ENCODE measurements around the gene MTA1. TPM values are rescaled to one million over a fixed set of nuclear protein-coding genes. Genes with fewer than 3 reads are reported as not detected.

MTA1 gene
- total RNA-seq, 1 donor from 2014 or later: 172 TPM

GRCh38 chr14:105478398-105479251, 59.0 kb downstream of the MTA1 start:
- no peak for DNase-seq (ENCODE audit: low spot score)
- H3K27me3 Mint-ChIP-seq (ENCODE audit: low read depth): peaks cover 34% of the 10 kb centered on the region
- intact Hi-C loops (cut with micrococcal nuclease): no loop called here
- peaks cover 5% of the 10 kb centered on the region for H3K36me3 Mint-ChIP-seq (ENCODE audit: low read depth)
- no peak overlapping the region for H3K4me3 Mint-ChIP-seq (ENCODE audit: low read depth)
- H3K4me1 Mint-ChIP-seq (ENCODE audit: low read depth): peaks cover 21% of the 10 kb centered on the region
- H3K9me3 Mint-ChIP-seq: no peaks in the 10 kb centered on the region
- H3K27ac Mint-ChIP-seq: no peak overlapping the region

- Mint-ChIP-seq H3K27ac (no peak overlapping the region), H3K4me1 (ENCODE audit: low read depth) (peaks cover 26% of the 10 kb centered on the region), H3K9me3 (no peaks in the 10 kb centered on the region), H3K4me3 (ENCODE audit: low read depth) (no peak overlapping the region), H3K36me3 (ENCODE audit: low read depth) (peaks cover 5% of the 10 kb centered on the region), H3K27me3 (ENCODE audit: low read depth) (peaks cover 34% of the 10 kb centered on the region)
- no peak for DNase-seq (ENCODE audit: low spot score)
- intact Hi-C loops (cut with micrococcal nuclease): loop anchor here (2.0 to 10.0 kb wide), 3 partner anchors 49 to 685 kb away; partner anchors contain the start of gene AKT1
Measured at GRCh38 chr14:105479431-105480158, 60.0 kb downstream of the MTA1 start.

GRCh38 chr14:105480199-105480746, 60.6 kb downstream of the MTA1 start:
- peaks cover 5% of the 10 kb centered on the region for H3K36me3 Mint-ChIP-seq (ENCODE audit: low read depth)
- no peaks in the 10 kb centered on the region for H3K9me3 Mint-ChIP-seq
- H3K4me3 Mint-ChIP-seq (ENCODE audit: low read depth): no peak overlapping the region
- intact Hi-C loops (cut with micrococcal nuclease): loop anchor here (2.0 to 10.0 kb wide), 3 partner anchors 49 to 685 kb away; partner anchors contain the start of gene AKT1
- H3K27ac Mint-ChIP-seq: no peak overlapping the region
- DNase-seq (ENCODE audit: low spot score): no peak
- H3K4me1 Mint-ChIP-seq (ENCODE audit: low read depth): peaks cover 27% of the 10 kb centered on the region
- peaks cover 33% of the 10 kb centered on the region for H3K27me3 Mint-ChIP-seq (ENCODE audit: low read depth)

- H3K27ac Mint-ChIP-seq: peak overlapping the region; percentile 97
Measured at GRCh38 chr14:105480807-105481801, 61.5 kb downstream of the MTA1 start.

GRCh38 chr14:105481886-105482457, 62.3 kb downstream of the MTA1 start:
- intact Hi-C loops (cut with micrococcal nuclease): loop anchor here (1.0 to 10.0 kb wide), 5 partner anchors 9 to 687 kb away; partner anchors contain the start of genes AKT1, GPR132 and TEDC1
- Mint-ChIP-seq H3K36me3 (ENCODE audit: low read depth) (peaks cover 5% of the 10 kb centered on the region), H3K9me3 (no peaks in the 10 kb centered on the region), H3K27ac (peak overlapping the region; percentile 97), H3K4me3 (ENCODE audit: low read depth) (peak overlapping the region; percentile 60), H3K4me1 (ENCODE audit: low read depth) (peaks cover 27% of the 10 kb centered on the region), H3K27me3 (ENCODE audit: low read depth) (peaks cover 19% of the 10 kb centered on the region)
- DNase-seq (ENCODE audit: low spot score): peak; percentile 93

More at GRCh38 chr14:105480807-105481801, 61.5 kb downstream of the MTA1 start:
- no peaks in the 10 kb centered on the region for H3K9me3 Mint-ChIP-seq
- H3K4me1 Mint-ChIP-seq (ENCODE audit: low read depth): peaks cover 27% of the 10 kb centered on the region
- H3K27me3 Mint-ChIP-seq (ENCODE audit: low read depth): peaks cover 27% of the 10 kb centered on the region
- peak; percentile 84 for DNase-seq (ENCODE audit: low spot score)
- H3K4me3 Mint-ChIP-seq (ENCODE audit: low read depth): peak overlapping the region; percentile 41
- H3K36me3 Mint-ChIP-seq (ENCODE audit: low read depth): peaks cover 5% of the 10 kb centered on the region
- intact Hi-C loops (cut with micrococcal nuclease): loop anchor here (2.0 to 10.0 kb wide), 3 partner anchors 48 to 686 kb away; partner anchors contain the start of gene AKT1

GRCh38 chr14:105482486-105483110, 63.0 kb downstream of the MTA1 start:
- H3K9me3 Mint-ChIP-seq: no peaks in the 10 kb centered on the region
- H3K36me3 Mint-ChIP-seq (ENCODE audit: low read depth): no peaks in the 10 kb centered on the region
- intact Hi-C loops (cut with micrococcal nuclease): loop anchor here (1.0 to 10.0 kb wide), 3 partner anchors 9 to 688 kb away; partner anchors contain the start of genes AKT1, GPR132 and TEDC1
- DNase-seq (ENCODE audit: low spot score): no peak
- peak overlapping the region; percentile 97 for H3K27ac Mint-ChIP-seq
- H3K27me3 Mint-ChIP-seq (ENCODE audit: low read depth): peaks cover 13% of the 10 kb centered on the region
- peak overlapping the region; percentile 33 for H3K4me3 Mint-ChIP-seq (ENCODE audit: low read depth)
- peaks cover 24% of the 10 kb centered on the region for H3K4me1 Mint-ChIP-seq (ENCODE audit: low read depth)

- no peaks in the 10 kb centered on the region for H3K9me3 Mint-ChIP-seq
- H3K36me3 Mint-ChIP-seq (ENCODE audit: low read depth): no peaks in the 10 kb centered on the region
- intact Hi-C loops (cut with micrococcal nuclease): loop anchor here (2.0 to 10.0 kb wide), 2 partner anchors 419 to 689 kb away; partner anchors contain the start of genes AKT1 and GPR132
- H3K4me1 Mint-ChIP-seq (ENCODE audit: low read depth): peaks cover 24% of the 10 kb centered on the region
- no peak overlapping the region for H3K4me3 Mint-ChIP-seq (ENCODE audit: low read depth)
- H3K27me3 Mint-ChIP-seq (ENCODE audit: low read depth): peaks cover 13% of the 10 kb centered on the region
- no peak for DNase-seq (ENCODE audit: low spot score)
- peak overlapping the region; percentile 97 for H3K27ac Mint-ChIP-seq
Measured at GRCh38 chr14:105483300-105484068, 63.9 kb downstream of the MTA1 start.

- DNase-seq (ENCODE audit: low spot score): peak; percentile 45
- H3K36me3 Mint-ChIP-seq (ENCODE audit: low read depth): peaks cover 2% of the 10 kb centered on the region
- H3K27me3 Mint-ChIP-seq (ENCODE audit: low read depth): peaks cover 12% of the 10 kb centered on the region
- intact Hi-C loops (cut with micrococcal nuclease): loop anchor here (10.0 kb wide), 1 partner anchor 690 kb away; the partner anchor contains the start of gene AKT1
- peak overlapping the region; percentile 49 for H3K27ac Mint-ChIP-seq
- no peaks in the 10 kb centered on the region for H3K9me3 Mint-ChIP-seq
- peaks cover 28% of the 10 kb centered on the region for H3K4me1 Mint-ChIP-seq (ENCODE audit: low read depth)
- no peak overlapping the region for H3K4me3 Mint-ChIP-seq (ENCODE audit: low read depth)
Measured at GRCh38 chr14:105484069-105484996, 64.7 kb downstream of the MTA1 start.

GRCh38 chr14:105484997-105485393, 65.4 kb downstream of the MTA1 start:
- no peak overlapping the region for H3K4me3 Mint-ChIP-seq (ENCODE audit: low read depth)
- H3K9me3 Mint-ChIP-seq: no peaks in the 10 kb centered on the region
- peaks cover 27% of the 10 kb centered on the region for H3K4me1 Mint-ChIP-seq (ENCODE audit: low read depth)
- H3K27ac Mint-ChIP-seq: no peak overlapping the region
- H3K27me3 Mint-ChIP-seq (ENCODE audit: low read depth): peaks cover 5% of the 10 kb centered on the region
- intact Hi-C loops (cut with micrococcal nuclease): loop anchor here (5.0 to 10.0 kb wide), 2 partner anchors 68 to 690 kb away; partner anchors contain the start of genes AKT1 and MTA1
- peaks cover 6% of the 10 kb centered on the region for H3K36me3 Mint-ChIP-seq (ENCODE audit: low read depth)
- no peak for DNase-seq (ENCODE audit: low spot score)
